ENCODE data around the gene DBF4. TPM values are rescaled to one million over a fixed set of nuclear protein-coding genes. Genes with fewer than 3 reads are reported as not detected.

The DBF4 gene
- total and polyA plus RNA-seq, 10 of the 15 experiments (the other 5 are each of a cell fraction or from before 2014, with no cell fraction given): 29.3 to 89.8 (median 62.4) TPM

GRCh38 chr7:87895363-87895762 lies 19.1 kb downstream of the DBF4 start:
- H3K4me1 ChIP-seq (ENCODE audit: control insufficient read depth, insufficient read depth, low read length): no peaks in the 10 kb centered on the region
- CTCF ChIA-PET: interaction anchor here (1.0 to 2.7 kb wide), 6 partner anchors 10 to 274 kb away, joined by 3 to 10 read pairs (median 4); no protein-coding TSS in a partner anchor
- DNase-seq (ENCODE audit: low read depth, low spot score) (no peak), FAIRE-seq (no peak), ATAC-seq (no peak)
- intact Hi-C loops (cut with micrococcal nuclease; ENCODE audit: unreplicated experiment): no loop called here
- SMC1A ChIA-PET (ENCODE audit: uncharacterized antibody, unreplicated experiment): interaction anchor here (0.6 to 2.0 kb wide), 8 partner anchors 9 to 274 kb away, joined by 3 to 6 read pairs (median 4); no protein-coding TSS in a partner anchor
- no peak overlapping the region for H3K4me3 ChIP-seq
- no peaks in the 10 kb centered on the region for H4K20me1 ChIP-seq (ENCODE audit: control insufficient read depth, insufficient read depth)
- peaks cover 12% of the 10 kb centered on the region for H3K79me2 ChIP-seq (ENCODE audit: control insufficient read depth, insufficient read depth, low read length)
- WGBS (ENCODE audit: insufficient coverage, insufficient replicate concordance, low lambda C conversion rate, missing lambda C conversion rate): 97% methylated on average over 2 of the region's 2 CpGs
- no peaks in the 10 kb centered on the region for H3K27me3 ChIP-seq (replicated peaks in 1 of 2; ENCODE audit: control insufficient read depth in 2 of 2, insufficient read depth in 2 of 2, low read length in 1 of 2)
- no peaks in the 10 kb centered on the region; the same call in 2 of the 3 replicates for H3K9me3 ChIP-seq (replicated peaks; ENCODE audit: control insufficient read depth, insufficient read depth, low read length)
- H3K9ac ChIP-seq (ENCODE audit: control insufficient read depth, insufficient read depth, low read length): no peak overlapping the region
- H2AFZ ChIP-seq (ENCODE audit: control insufficient read depth, low read depth, low read length): no peak overlapping the region
- H3K36me3 ChIP-seq (ENCODE audit: control insufficient read depth in 2 of 2, insufficient read depth in 2 of 2, low read length in 1 of 2): peaks cover 2 to 23% of the 10 kb centered on the region in 2 experiments; a peak in 2 of 4 replicates
- no peak overlapping the region for H3K27ac ChIP-seq (ENCODE audit: control insufficient read depth, insufficient read depth)
- no peak overlapping the region for H3K4me2 ChIP-seq (ENCODE audit: control insufficient read depth, insufficient read depth)
- RAD21 ChIA-PET (ENCODE audit: unreplicated experiment): interaction anchor here (0.7 to 1.1 kb wide), 3 partner anchors 11 to 1226 kb away, joined by 3 to 6 read pairs (median 3); no protein-coding TSS in a partner anchor
- BruUV-seq (replicated peaks): no TSS peak
- POLR2A ChIA-PET: interaction anchor here (0.5 kb wide), 1 partner anchor 48 kb away, joined by 5 read pairs; no protein-coding TSS in a partner anchor
- in situ Hi-C loops (cut with MboI): no loop called here
- TF ChIP-seq ZSCAN29 (IDR thresholded peaks at IDR 0.05) (no peak), YBX1 (IDR thresholded peaks at IDR 0.05) (no peak), PAX5 (IDR thresholded peaks at IDR 0.05; ENCODE audit: borderline replicate concordance, low read depth, low read length) (no peak), POU2F2 (IDR thresholded peaks at IDR 0.05; ENCODE audit: borderline replicate concordance, low read depth, low read length) (no peak), CREM (IDR thresholded peaks at IDR 0.05; ENCODE audit: low read depth) (no peak), MTA2 (IDR thresholded peaks at IDR 0.05; ENCODE audit: low read depth) (no peak), JUNB (IDR thresholded peaks at IDR 0.05) (no peak), ZNF622 (IDR thresholded peaks at IDR 0.05) (no peak), ZBTB33 (IDR thresholded peaks at IDR 0.05) (no peak), RUNX3 (IDR thresholded peaks at IDR 0.05; ENCODE audit: low read length) (no peak), KAT2A (conservative IDR thresholded peaks at IDR 0.05; ENCODE audit: control insufficient read depth, low read depth, low read length) (no peak), JUND (IDR thresholded peaks at IDR 0.05; ENCODE audit: low read depth, low read length) (no peak), IKZF1 (conservative IDR thresholded peaks at IDR 0.05) (no peak), ZNF274 (IDR thresholded peaks at IDR 0.05; ENCODE audit: insufficient read depth, insufficient read length) (no peak)
- TF ChIP-seq, protein P1, sequence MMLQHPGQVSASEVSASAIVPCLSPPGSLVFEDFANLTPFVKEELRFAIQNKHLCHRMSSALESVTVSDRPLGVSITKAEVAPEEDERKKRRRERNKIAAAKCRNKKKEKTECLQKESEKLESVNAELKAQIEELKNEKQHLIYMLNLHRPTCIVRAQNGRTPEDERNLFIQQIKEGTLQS (IDR thresholded peaks at IDR 0.05; ENCODE audit: borderline replicate concordance, extremely low read depth, low read depth, low read length): no peak
- TF ChIP-seq, protein P2, sequence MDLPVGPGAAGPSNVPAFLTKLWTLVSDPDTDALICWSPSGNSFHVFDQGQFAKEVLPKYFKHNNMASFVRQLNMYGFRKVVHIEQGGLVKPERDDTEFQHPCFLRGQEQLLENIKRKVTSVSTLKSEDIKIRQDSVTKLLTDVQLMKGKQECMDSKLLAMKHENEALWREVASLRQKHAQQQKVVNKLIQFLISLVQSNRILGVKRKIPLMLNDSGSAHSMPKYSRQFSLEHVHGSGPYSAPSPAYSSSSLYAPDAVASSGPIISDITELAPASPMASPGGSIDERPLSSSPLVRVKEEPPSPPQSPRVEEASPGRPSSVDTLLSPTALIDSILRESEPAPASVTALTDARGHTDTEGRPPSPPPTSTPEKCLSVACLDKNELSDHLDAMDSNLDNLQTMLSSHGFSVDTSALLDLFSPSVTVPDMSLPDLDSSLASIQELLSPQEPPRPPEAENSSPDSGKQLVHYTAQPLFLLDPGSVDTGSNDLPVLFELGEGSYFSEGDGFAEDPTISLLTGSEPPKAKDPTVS (IDR thresholded peaks at IDR 0.05; ENCODE audit: low read depth, low read length): no peak
- TF ChIP-seq, protein P3, sequence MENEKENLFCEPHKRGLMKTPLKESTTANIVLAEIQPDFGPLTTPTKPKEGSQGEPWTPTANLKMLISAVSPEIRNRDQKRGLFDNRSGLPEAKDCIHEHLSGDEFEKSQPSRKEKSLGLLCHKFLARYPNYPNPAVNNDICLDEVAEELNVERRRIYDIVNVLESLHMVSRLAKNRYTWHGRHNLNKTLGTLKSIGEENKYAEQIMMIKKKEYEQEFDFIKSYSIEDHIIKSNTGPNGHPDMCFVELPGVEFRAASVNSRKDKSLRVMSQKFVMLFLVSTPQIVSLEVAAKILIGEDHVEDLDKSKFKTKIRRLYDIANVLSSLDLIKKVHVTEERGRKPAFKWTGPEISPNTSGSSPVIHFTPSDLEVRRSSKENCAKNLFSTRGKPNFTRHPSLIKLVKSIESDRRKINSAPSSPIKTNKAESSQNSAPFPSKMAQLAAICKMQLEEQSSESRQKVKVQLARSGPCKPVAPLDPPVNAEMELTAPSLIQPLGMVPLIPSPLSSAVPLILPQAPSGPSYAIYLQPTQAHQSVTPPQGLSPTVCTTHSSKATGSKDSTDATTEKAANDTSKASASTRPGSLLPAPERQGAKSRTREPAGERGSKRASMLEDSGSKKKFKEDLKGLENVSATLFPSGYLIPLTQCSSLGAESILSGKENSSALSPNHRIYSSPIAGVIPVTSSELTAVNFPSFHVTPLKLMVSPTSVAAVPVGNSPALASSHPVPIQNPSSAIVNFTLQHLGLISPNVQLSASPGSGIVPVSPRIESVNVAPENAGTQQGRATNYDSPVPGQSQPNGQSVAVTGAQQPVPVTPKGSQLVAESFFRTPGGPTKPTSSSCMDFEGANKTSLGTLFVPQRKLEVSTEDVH (IDR thresholded peaks at IDR 0.05; ENCODE audit: low read depth, partially characterized antibody): no peak
- TF ChIP-seq, protein P4, sequence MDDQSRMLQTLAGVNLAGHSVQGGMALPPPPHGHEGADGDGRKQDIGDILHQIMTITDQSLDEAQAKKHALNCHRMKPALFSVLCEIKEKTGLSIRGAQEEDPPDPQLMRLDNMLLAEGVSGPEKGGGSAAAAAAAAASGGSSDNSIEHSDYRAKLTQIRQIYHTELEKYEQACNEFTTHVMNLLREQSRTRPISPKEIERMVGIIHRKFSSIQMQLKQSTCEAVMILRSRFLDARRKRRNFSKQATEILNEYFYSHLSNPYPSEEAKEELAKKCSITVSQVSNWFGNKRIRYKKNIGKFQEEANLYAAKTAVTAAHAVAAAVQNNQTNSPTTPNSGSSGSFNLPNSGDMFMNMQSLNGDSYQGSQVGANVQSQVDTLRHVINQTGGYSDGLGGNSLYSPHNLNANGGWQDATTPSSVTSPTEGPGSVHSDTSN (IDR thresholded peaks at IDR 0.05; ENCODE audit: insufficient replicate concordance, low read depth, low read length): no peak

All from GM12878 (cell line).